HG02884 (cell line): ENCODE data around the gene BRCC3.

Experiments
- ATAC-seq: cut with Tn5 transposase; IDR thresholded peaks from one replicate; pipeline ENCODE4 v1.9.1; 2021; ENCODE audit warnings: mild to moderate bottlenecking, moderate library complexity; ENCODE audit not compliant: unreplicated experiment

The BRCC3 gene

GRCh38 chrX:155056877-155057792 is 14.2 kb upstream of the BRCC3 start:
- peak; percentile 54 for ATAC-seq

- no peak for ATAC-seq
Measured at GRCh38 chrX:155061760-155062159, 9.5 kb upstream of the BRCC3 start.

DNA sequence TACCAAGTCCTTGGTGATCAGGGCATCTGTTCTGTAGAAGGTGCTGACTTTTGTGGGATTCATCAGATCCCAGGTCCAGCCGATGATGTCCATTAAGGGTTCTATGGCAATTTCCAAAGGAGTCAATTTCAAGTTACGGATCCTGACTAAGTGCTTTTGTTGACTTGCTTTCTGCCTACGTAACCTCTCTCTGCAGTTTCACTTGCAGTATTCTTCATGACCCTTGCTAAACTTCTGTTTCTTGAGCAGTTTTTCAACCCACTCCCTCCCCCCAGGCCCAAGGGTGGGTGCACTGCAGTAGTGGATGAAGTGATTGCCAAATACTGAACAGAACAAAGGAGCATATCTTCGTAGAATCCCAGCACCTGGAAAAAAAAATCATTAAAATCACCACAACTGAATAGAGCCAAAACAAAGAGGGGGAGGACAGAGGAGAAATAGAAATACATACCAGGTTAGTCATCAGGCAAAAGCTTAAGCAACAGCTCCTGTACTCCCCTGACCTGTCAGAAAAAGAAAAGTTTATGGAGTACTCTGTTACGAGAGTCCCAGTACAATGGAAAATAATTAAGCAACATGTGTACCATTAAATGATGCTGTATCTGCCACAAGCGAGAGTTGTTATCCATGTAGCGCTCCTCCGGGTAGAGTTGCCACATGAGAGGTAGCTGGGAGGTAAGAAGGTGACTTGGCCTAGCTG is 6.1 kb upstream of the BRCC3 start:
- ATAC-seq, result no peak

- ATAC-seq, result no peak
Measured at GRCh38 chrX:155068165-155068564, 3.1 kb upstream of the BRCC3 start.

DNA sequence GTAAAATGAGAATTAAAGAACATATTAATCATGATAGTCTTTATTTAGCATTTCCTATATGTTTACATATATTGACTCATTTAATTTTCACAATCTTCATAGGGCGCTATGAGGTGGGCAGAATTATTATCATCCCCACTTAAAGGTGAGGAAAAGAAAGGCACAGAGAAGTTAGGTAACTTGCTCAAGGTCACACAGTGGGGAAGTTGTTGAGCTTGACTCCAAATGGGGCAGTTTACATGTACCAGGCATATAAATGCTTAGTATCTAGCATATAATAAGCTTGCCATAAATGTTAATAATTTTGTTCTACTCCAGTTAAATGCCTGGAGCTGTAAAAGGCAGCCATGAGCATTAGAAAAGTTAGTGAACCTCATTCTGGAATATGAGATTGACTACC is 1.9 kb upstream of the BRCC3 start:
- no peak for ATAC-seq

DNA sequence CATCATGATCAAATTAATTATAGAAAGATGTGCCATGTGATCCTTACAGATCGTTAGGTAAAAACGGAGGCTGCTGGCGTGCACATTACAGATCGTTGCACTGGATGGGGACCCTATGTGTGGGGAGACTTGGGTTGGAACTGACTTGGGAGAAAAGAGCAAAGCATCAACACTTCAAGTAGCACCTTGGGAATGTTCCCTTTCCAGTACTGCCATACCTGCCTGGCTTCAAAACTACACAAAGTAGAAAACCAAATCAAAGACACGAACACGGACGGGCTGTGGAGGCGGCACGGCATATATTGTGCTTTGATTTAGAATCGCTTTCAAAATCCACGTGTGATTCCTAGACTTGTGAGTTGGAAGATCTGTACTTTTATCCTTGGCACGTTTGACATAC is 1.3 kb upstream of the BRCC3 start:
- ATAC-seq, result no peak

- peak; percentile 18 for ATAC-seq
Measured at GRCh38 chrX:155070663-155070974, 689 bp upstream of the BRCC3 start.

DNA sequence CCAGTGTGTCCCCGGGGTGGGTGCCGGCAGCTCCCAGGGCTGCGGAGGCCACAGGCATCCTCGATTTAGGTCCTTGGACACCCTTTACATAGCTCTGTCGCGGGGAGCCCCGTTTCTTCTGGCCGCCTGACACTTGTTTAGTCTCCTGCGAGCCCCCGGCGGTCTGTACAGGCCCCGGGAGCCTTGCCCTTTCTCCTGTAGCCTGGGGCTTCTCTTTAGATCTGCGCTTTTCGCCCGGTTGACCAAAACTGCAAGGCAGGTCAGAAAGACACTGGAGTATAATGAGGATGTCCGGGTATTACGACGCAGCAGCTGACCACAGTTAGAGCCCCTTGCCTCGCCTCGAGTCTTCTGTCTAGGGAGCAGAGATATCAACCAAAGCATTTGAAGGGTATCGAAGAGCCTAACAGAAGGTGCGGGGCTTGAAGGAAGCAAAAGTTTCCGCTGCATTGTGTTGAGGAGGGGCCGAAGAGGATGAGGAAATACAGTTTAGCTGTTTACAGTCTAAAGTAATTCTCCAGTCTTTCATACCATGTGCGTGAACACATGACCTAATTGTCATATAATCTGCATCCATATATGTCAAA is 479 bp downstream of the BRCC3 start:
- no peak for ATAC-seq

DNA sequence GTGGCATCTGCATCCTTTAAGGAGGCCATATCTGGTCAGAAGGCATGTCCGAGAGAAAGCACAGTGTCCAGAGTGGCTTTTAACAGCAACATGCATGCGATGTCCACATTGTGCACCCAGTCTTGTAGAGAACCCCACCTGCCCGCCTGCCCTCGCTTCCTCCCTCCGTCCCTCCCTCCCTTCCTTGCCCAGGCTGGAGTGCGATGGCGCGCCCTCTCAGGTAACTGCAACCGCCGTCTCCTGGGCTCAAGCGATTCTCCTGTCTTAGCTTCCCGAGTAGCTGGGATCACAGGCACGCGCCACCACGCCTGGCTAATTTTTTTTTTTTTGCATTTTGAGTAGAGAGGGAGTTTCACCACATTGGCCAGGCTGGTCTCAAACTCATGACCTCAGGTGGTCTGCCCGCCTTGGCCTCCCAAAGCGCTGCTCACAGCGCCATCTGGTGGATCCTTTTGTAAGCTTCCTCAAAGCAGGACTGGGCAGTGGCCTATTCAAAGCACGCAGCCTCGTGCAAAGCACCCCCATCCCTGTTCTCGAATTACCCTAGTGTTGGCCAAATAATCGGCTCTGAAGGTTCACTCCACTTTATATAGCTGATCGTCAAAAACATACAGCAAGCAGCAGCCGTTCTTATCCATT is 15.0 kb downstream of the BRCC3 start:
- ATAC-seq, result no peak

- no peak for ATAC-seq
Measured at GRCh38 chrX:155086961-155087735, 15.8 kb downstream of the BRCC3 start.

GRCh38 chrX:155094468-155095061 is 23.3 kb downstream of the BRCC3 start:
- no peak for ATAC-seq

GRCh38 chrX:155105919-155106318 is 34.6 kb downstream of the BRCC3 start:
- ATAC-seq, result no peak

DNA sequence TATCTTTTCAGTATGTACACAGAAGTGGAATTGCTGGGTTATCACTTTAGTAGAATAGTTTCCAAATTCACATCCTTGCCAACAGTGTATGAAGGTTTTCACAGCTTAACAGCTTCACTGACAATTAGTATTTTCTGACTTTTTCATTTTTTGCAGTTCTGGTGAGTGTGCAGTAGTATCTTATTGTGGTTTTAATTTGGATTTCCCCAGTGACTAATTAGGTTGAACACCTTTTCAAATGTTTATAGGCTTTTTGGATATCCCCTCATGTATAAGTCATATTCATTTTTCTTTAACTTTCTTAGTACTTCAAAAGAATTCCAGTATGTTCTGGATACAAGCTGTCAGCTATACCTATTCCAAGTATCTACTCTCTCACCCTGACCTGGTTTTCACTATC is 37.1 kb downstream of the BRCC3 start:
- ATAC-seq, result no peak

GRCh38 chrX:155112171-155112570 is 40.9 kb downstream of the BRCC3 start:
- no peak for ATAC-seq

DNA sequence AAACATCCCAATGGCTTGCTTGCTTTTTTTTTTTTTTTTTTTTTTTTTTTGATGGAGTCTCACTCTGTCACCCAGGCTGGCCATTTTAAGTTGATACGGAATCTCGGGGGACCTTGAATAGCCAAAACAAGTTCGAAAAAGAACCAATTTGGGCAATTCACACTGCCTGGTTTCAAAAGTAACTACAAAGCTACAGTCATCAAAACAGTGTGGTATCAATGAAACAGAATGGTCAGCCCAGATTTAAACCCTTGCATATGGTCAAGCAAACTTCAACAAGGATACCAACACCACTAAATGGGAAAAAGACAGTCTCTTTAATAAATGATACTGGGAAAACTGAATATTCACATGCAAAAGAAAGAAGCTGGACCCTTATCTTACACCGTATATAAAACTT is 41.8 kb downstream of the BRCC3 start:
- ATAC-seq, result no peak

DNA sequence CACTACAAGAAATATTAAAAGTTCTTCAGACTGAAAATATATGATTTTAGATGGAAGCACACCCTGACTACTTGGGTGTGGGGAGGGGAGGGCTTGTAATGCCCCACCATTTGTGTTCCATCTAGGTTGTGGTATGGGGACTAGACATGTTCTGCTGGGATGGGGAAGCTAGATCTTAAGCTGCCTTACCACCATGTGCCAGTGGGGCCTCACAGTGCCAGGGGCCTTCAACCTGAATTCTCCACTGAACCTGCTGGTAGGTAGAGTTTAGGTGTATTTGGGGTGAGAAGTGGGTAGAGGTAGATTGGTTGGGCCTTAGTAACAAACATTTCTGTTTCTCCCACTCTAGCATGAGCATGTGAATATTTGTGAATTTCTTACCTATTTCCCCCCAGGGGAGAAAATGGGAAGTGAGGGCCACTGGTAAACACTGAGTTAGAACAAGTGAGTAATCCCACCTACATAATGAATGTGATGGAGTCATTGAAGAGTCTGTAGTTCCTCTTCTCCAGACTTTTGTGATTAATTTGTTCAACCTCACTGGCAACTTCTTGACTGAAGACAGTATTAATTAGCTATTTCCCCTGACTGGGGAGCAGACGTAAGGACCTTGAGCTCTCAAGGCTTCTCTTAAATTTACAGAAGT is 44.0 kb downstream of the BRCC3 start:
- ATAC-seq, result no peak

GRCh38 chrX:155127465-155127864 is 56.2 kb downstream of the BRCC3 start:
- no peak for ATAC-seq

DNA sequence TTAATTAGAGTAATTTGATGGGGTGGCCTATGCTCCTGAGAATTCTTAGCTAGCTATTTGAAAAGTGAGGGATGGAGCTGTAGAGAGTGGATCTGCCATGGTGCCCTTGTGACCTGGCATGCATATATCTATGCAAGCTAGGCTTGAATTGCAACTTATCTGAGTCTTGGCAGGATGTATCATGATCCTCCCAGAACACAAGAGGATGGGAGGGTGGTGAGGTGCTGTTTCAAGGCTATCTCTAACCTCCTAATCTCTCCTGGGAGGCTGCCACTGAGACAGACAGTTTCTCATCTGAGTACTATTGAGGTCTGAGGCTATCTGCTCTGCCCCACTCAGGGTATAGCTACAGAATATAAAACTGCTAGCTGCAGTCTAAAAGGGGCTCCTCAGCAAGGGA is 56.6 kb downstream of the BRCC3 start:
- ATAC-seq, result no peak

GRCh38 chrX:155132110-155132509 is 60.8 kb downstream of the BRCC3 start:
- ATAC-seq, result no peak

- ATAC-seq, result no peak
Measured at GRCh38 chrX:155134255-155134654, 62.9 kb downstream of the BRCC3 start.
